Fibroblast of upper back skin (primary cell): ENCODE measurements around the gene ATP1A4.

ENCODE experiments used
- DNase-seq: peaks from one replicate; pipeline ENCODE4 v3.0.0-alpha.2; 2013

ATP1A4 gene

DNA sequence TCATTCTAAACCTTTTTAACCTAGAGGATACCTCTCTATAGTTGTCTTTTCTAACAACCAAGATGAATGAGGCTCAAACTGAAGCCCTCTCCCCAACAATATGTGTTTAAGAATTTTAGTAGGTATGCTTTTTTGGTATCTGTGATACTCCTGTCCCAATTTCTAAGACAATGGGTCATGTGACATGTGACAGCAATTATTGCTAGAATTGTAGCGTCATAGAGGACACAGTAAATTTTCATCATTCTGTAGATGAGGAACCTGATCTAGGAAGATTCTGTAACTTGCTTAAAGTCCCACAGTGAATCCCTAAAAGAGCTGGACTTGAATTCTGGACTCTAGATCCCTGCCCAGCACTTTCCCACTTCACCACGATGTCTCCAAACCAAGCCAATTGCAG lies 27.3 kb downstream of the ATP1A4 start:
- DNase-seq, result no peak

DNA sequence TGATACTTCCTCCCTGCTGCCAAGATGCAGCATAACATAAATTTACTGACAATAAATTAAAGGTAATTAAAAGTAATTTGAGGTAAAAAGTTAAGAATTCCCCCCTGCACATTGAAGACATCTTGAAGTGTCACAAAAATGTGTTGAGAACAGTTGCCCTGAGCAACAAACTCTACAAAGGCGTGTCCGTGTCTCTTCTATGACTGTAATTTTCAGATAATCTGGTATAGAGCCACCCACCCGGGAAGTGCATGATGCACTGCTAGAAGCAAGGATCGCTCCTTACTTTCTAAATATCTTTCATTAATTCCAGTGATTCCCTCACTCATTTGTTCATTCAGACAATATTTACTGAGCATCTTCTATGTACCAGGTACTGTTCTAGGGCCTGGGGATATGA lies 27.9 kb downstream of the ATP1A4 start:
- no peak for DNase-seq

GRCh38 chr1:160186246-160186645 lies 34.8 kb downstream of the ATP1A4 start:
- no peak for DNase-seq

DNA sequence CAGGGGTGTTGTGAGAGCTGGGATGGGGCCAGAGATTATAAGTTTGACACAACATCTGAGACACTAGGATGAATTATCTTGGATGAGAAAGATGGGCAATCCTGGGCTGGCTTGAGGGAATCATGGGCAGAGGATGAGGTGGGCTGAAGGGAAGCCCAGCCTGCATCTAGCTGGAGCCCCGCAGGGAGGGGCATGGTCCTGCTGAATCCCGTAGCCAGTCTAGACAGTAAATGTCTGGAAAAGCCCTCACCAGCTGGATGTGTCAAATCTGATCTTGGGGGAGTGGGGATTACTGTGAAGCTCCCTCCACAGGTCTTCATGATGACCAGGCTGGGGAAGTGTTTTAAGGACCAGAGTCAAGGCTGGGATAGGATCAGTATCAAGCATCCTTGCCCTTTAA lies 35.3 kb downstream of the ATP1A4 start:
- no peak for DNase-seq

GRCh38 chr1:160187407-160187806 lies 36.0 kb downstream of the ATP1A4 start:
- DNase-seq, result no peak

GRCh38 chr1:160188341-160188740 lies 36.9 kb downstream of the ATP1A4 start:
- no peak for DNase-seq

GRCh38 chr1:160189649-160190625 lies 38.5 kb downstream of the ATP1A4 start, which contains the start of gene CASQ1:
TSS of gene CASQ1 (plus strand) at chr1:160190575. CDS start at chr1:160190752, 177 bp downstream.
- DNase-seq, result peak; percentile 63

DNA sequence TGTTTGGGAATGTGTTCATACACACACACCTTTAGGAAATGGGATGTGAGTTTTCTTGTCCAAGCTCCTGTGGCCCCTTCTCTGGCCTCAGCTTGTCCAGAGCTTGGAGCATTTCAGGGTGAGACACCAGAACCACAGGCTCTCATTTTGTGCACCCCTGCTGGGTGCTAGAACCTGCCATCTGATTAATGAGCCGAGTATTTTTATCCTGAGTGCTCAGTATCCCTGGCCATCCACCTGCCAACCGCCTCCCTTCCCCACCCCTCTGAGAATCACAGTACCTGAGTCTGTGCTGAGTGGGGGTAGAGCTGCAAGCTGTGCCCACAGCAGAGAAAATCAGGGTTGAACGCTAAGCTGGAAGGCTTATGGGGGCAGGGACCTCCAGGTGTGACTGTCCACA lies 40.4 kb downstream of the ATP1A4 start:
- no peak for DNase-seq

GRCh38 chr1:160192234-160192633 lies 40.8 kb downstream of the ATP1A4 start:
- DNase-seq, result peak; percentile 45

GRCh38 chr1:160193091-160193819 lies 41.9 kb downstream of the ATP1A4 start:
- peak; percentile 86 for DNase-seq

DNA sequence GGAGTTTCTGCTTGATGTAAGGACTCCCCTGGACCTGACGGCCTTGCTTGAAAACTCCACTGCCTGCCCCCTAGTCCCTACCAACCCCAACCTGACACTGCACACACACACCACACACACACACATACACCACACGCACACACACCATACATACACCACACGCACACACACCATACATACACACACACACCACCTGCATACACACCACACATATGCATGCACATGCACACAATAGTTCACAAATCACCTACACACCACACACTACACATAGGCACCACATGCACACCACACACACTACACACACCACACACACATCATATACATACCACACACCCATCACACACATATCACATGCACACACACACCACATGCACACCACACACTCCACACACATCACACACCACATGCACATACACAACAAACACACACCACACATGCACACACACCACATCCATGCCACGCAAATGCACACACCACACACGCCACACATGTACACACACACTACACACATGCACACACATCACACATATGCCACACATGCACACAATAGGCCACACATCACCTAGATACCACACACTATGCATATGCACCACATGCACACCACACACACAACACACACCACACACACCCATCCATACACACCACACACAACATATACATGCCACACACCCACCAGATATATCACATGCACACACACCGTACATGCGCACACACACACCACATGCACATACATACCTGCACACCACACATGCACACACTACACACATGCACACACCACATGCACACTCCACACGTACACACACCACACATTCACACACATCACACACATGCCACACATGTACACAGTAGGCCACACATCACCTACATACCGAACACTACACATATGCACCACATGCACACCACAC lies 42.7 kb downstream of the ATP1A4 start:
- DNase-seq, result no peak

DNA sequence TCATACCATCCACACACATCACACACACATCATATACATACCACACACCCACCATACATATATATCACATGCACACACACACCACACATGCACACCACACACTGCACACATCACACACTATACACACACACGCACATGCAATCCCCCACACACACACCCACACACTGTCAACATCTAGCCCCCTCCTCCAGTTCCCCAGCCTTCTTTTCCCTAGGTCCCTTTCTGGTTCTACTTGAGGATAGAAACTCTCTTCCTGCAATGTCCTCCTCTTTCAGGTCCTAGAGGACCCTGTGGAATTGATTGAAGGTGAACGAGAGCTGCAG lies 43.3 kb downstream of the ATP1A4 start:
- no peak for DNase-seq

DNA sequence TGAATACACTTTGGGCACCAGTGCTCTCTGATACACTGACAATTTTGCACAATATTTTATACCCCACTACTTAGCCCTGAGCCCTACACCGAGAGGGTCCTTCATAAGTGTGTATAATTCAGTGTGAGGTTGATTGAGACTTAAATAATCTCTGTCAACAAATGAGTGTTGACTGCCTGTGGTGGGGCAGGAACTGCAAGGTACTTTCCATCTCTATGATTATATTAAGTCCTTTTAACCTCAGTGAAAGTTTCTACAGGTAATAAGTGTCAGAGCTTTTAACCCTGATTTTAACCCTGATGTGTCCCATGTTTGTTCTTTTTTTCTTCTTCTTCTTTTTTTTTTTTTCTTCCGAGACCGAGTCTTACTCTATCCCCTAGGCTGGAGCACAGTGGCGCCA lies 44.7 kb downstream of the ATP1A4 start:
- DNase-seq, result no peak

GRCh38 chr1:160197231-160197630 lies 45.8 kb downstream of the ATP1A4 start:
- DNase-seq, result no peak

GRCh38 chr1:160200786-160201185 lies 49.4 kb downstream of the ATP1A4 start:
- no peak for DNase-seq

DNA sequence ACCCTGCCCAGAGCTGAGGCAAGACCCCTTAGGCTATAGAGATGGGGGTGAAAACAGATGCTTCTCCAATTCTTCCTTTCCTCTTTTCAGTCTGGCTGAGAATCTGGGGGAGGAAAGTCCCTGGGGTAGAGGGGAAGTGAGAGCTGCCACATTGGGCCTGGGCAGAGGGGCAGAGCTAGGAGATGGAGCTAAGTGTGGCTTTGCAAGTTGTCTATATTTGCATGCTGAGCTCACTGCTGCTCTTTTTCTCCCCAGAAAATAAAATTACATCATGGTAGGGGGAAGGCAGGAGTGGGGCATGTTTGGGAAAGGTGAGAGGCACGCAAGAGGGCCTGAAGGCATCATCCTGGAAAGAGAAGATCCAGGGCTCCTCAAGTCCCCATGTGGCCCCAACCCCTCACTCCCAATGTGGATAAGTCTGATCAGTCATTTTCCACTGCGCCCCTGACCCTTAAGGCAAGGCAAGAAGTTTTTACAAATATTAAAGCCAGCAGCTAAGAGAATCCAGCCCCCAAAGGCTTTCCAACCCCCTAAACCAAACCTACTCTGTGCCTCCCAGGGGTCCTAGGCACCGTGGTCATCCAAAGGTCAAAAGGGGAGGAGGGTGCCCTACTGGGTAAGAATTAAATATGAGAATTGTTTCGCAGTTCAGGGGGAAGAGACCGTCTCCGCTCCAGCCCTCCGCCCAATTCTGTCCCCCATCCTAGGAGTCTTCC lies 53.3 kb downstream of the ATP1A4 start:
- DNase-seq, result peak; percentile 36

GRCh38 chr1:160205242-160206035 lies 54.0 kb downstream of the ATP1A4 start, which contains the start of gene PEA15:
TSS of gene PEA15 (plus strand) at chr1:160205384. CDS start at chr1:160211545, 6,161 bp downstream.
- peak; percentile 75 for DNase-seq

- DNase-seq, result peak; percentile 56
Measured at GRCh38 chr1:160206036-160206389, 54.6 kb downstream of the ATP1A4 start.

DNA sequence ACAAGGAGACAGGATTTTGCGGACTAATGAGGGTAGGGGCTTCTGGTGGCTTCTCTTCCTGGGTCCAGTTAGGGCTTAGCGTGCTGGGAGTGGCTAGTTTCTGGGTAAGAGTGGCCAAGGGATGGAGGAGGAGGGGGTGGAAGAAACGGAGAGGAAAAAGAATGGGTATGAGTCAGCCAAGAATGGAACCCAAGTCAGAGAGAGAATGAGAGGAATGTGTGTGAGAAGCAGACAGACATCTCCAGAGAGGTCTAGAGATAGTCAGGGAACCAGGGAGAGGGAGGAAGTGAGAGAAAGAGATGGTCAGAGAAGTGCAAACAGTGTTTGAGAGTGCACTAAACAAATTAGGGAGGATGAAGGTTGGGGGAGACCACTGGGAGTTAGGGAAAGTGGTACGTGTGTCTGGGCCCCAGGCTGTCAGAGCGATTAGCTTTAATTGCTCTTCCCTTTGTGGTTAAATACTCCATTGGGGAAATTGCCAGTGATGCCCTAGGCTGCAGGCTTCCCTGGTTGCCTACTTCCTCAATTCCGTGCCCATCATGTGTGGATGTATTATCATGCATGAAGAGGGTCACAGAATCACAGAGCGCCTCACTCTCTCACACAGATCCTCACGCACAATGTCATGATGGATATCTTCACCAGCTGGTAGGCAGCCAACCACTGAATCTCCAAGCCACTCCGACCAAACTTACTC lies 55.2 kb downstream of the ATP1A4 start:
- DNase-seq, result peak; percentile 93

DNA sequence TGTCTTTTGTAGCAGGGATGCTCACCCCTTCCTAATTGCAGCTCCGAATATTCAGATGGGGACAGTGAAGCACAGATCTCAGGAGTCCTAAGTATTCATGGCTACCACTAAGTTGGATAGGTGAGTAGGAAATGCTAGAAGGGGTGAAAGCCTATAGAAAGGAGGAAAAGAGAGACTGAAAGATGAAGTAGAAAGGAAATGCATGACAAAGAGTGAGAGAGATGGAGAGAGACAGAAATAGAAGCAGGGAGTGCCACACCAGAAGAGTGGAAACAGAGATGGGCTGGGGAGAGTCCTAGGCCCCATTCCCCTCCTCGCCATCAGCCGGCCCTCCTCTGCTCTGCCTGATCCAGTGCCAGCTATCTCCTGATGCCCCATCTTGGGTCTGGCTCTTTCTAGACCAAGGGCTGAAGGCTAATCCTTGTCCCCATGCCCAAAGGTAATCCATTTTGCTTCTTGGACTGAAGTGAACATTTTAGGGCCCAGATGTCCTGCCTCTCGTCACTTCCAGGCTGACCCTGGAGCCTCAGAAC lies 55.8 kb downstream of the ATP1A4 start:
- no peak for DNase-seq
